ENCODE results near the gene CHD2. TPM values are rescaled to one million over a fixed set of nuclear protein-coding genes. Genes with fewer than 3 reads are reported as not detected.

Gene CHD2
- total RNA-seq, 4 donors from 2014 or later: 41.9 to 144 (median 81.8) TPM

- no CpG with 5 or more reads among the region's 67 CpGs for WGBS, 2 donors (ENCODE audit: low coverage in 1 of 2)
- H3K27ac ChIP-seq: peak overlapping the region; percentile 99 to 100 (median 100)
- H3K36me3 ChIP-seq: peaks cover 0 to 14% of the 10 kb centered on the region in 2 donors
- ATAC-seq: peak; percentile 93
- H3K4me1 ChIP-seq: peaks cover 3 to 44% (median 7%) of the 10 kb centered on the region in 3 donors
- no peaks in the 10 kb centered on the region for H3K27me3 ChIP-seq
- no peaks in the 10 kb centered on the region for H3K9me3 ChIP-seq
- TF ChIP-seq EP300 (IDR thresholded peaks at IDR 0.05) (no peak), POLR2AphosphoS5 (IDR thresholded peaks at IDR 0.05) (peak; percentile 97), POLR2A (IDR thresholded peaks at IDR 0.05) (peak; percentile 98 to 99), CTCF (IDR thresholded peaks at IDR 0.05) (peak in 2 of 4 experiments; percentile 8 to 15)
- H3K4me3 ChIP-seq: peak overlapping the region; percentile 85 to 96
These were observed 17.4 kb upstream of the CHD2 start for GRCh38 chr15:92882697-92883162.

DNA sequence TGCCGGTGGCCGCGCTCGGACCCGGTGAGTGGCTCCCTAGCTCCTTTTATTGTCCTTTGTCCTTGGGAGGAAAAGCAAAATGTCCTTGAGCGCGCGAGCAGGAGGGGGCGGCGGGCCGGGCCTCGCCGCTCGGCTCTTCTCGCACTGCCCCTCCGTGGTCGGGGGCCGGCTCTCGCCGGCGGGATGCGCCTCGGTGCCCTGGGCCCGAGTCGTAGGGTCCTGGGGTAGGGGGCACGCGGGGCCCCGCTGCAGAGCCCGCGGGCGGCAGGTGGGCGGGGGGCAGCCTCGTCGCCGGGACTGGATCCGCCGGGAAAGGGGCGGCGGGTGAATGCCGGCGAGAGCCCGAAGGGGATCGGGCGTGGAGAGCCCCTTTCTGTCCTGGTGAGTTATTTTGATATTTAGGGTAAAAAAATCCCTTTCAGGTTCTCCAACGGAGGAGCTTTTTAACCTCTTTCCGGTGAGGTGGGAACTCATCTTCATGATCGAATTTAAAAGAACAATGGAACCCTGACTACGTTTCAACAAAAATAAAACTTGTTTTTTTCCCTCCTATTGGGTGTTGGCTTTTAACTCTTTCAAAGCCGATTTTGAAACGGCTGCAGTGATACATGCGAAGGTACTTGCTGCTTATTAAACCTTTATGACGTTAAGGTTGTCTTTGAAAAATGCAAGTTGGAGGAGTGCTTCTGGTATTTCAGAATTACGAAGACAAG, 16.8 kb upstream of the CHD2 start:
- Histone ChIP-seq H3K4me3 (peak overlapping the region; percentile 85 to 96), H3K27me3 (no peaks in the 10 kb centered on the region), H3K27ac (peak overlapping the region; percentile 99 to 100 (median 100)), H3K4me1 (peaks cover 3 to 50% (median 11%) of the 10 kb centered on the region in 3 donors), H3K36me3 (peaks cover 0 to 20% of the 10 kb centered on the region in 2 donors), H3K9me3 (no peaks in the 10 kb centered on the region)
- ATAC-seq: no peak
- no peak for TF ChIP-seq POLR2A (IDR thresholded peaks at IDR 0.05)
- no peak for TF ChIP-seq EP300 (IDR thresholded peaks at IDR 0.05)
- TF ChIP-seq POLR2AphosphoS5 (IDR thresholded peaks at IDR 0.05): peak; percentile 17
- no peak for TF ChIP-seq CTCF (IDR thresholded peaks at IDR 0.05)
- 0% methylated on average over 11 to 14 of the region's 53 CpGs for WGBS, 2 donors (ENCODE audit: low coverage in 1 of 2)

GRCh38 chr15:92883876-92884435, 16.2 kb upstream of the CHD2 start:
- ATAC-seq: no peak
- Histone ChIP-seq H3K27me3 (no peaks in the 10 kb centered on the region), H3K9me3 (no peaks in the 10 kb centered on the region), H3K4me3 (peak overlapping the region; percentile 85 to 96), H3K36me3 (peaks cover 0 to 26% of the 10 kb centered on the region in 2 donors), H3K27ac (peak overlapping the region; percentile 99 to 100 (median 100)), H3K4me1 (peaks cover 7 to 52% (median 17%) of the 10 kb centered on the region in 3 donors)
- WGBS, 2 donors (ENCODE audit: low coverage in 1 of 2): 0% methylated on average over 12 of the region's 12 CpGs
- TF ChIP-seq POLR2A (IDR thresholded peaks at IDR 0.05) (no peak), EP300 (IDR thresholded peaks at IDR 0.05) (no peak)

DNA sequence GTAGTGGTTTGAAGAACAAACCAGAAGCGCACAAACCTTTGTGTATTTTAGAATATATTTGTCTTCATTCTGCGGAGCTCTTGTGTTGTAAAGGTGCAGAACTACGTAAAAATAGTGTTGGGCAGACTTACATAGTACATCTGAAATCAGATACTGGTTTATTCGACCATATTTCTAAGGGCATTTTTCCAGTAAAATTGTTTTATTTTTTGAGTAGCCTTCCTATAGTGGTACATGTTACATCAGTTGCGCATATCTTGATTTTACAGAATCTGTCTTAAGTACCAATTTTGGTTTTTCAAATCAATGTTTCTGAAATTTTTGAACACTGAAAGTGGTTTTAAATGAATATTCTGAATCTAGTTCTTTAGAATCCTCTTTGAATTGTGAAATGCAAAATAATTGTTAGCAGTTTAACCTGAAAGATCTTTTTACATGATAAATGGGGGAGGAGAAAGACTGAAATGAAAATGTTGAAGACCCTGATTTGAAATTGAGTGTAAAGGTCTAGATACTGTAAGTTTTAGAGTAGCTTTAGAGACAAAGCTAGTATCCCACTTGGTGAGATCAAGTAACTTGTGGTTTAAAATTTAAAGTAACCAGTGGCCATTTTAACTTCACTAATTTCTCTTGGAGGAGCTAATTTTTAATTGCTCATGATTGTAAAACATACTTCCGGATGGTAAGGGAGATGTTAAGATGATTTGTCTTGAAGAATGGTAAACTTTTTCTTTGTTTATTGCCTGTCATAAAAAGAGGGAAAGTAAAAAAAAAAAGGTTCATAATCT, 15.5 kb upstream of the CHD2 start:
- TF ChIP-seq POLR2A (IDR thresholded peaks at IDR 0.05): no peak
- no peaks in the 10 kb centered on the region for H3K27me3 ChIP-seq
- peak overlapping the region; percentile 99 to 100 (median 100) for H3K27ac ChIP-seq
- no peak for ATAC-seq
- peaks cover 7 to 59% (median 20%) of the 10 kb centered on the region in 3 donors for H3K4me1 ChIP-seq
- WGBS, 2 donors (ENCODE audit: low coverage in 1 of 2): 2% methylated on average over 6 of the region's 6 CpGs
- peak overlapping the region; percentile 85 to 96 for H3K4me3 ChIP-seq
- H3K9me3 ChIP-seq: no peaks in the 10 kb centered on the region
- peaks cover 0 to 30% of the 10 kb centered on the region in 2 donors for H3K36me3 ChIP-seq

DNA sequence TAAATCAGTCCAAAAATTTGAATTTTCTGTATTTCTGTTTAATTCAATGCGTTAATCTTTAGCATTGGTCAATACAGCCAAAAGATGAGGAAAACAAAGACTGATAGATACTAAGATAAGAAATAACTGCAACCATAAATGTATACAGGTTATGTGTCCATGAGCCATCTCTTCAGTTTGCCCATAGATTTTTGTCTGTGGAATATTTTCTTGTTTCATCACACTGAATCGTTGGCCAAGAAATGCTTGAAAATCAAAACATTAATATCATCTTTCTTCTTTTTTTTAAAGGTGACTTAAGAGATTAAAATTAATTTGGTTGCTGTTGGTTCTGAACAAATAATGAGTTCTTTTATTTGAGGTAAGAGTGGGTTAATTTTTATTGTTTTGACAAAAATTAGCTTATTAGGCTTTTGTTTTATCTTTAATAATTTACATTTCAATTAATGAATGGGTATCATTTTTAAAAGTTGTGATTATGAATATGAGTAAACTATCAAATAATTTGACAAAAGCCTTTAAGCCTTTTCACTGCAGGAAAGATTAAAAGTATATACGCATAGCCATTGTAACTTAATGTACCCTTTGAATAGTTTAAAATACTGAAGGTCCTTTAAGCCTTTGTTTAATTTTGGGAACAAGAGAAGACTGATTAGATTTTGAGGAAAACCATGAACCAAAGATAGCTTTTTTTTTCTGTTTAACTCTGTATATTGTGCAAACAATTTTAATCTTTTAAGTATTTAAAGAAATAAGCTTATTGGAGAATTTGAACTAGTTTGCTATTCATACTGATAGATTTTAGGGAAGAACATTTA, 14.7 kb upstream of the CHD2 start:
- Histone ChIP-seq H3K36me3 (peaks cover 0 to 36% of the 10 kb centered on the region in 2 donors), H3K4me3 (peak overlapping the region; percentile 85 to 96), H3K27me3 (no peaks in the 10 kb centered on the region), H3K27ac (peak overlapping the region; percentile 99 to 100 (median 100)), H3K4me1 (peaks cover 7 to 65% (median 21%) of the 10 kb centered on the region in 3 donors), H3K9me3 (no peaks in the 10 kb centered on the region)
- no peak for TF ChIP-seq POLR2A (IDR thresholded peaks at IDR 0.05)
- no peak for TF ChIP-seq CTCF (IDR thresholded peaks at IDR 0.05)
- no peak for TF ChIP-seq EP300 (IDR thresholded peaks at IDR 0.05)
- TF ChIP-seq POLR2AphosphoS5 (IDR thresholded peaks at IDR 0.05): no peak
- WGBS, 2 donors (ENCODE audit: low coverage in 1 of 2): 4 to 6% methylated on average over 3 of the region's 3 CpGs
- ATAC-seq: no peak
